Limb (tissue), 2 donors: ENCODE results near the gene TSPEAR.
"Not testable (repeated sequence)": the region's sequence is repeated elsewhere in the genome, so short reads cannot be mapped to it uniquely, and the experiment has no call there.

Source experiments
- DNase-seq, 2 donors: peaks; one replicate each; pipeline ENCODE4 v3.0.0-alpha.2; 2016; ENCODE audit errors: extremely low spot score in 2 of 2

The TSPEAR gene

GRCh38 chr21:44703731-44704635, 7.4 kb downstream of the TSPEAR start:
- no peak for DNase-seq

GRCh38 chr21:44702973-44703730, 8.2 kb downstream of the TSPEAR start:
- no peak for DNase-seq

GRCh38 chr21:44702111-44702972, 9.0 kb downstream of the TSPEAR start:
- DNase-seq, result no peak

GRCh38 chr21:44701541-44701940, 9.8 kb downstream of the TSPEAR start:
- no peak for DNase-seq

GRCh38 chr21:44701023-44701400, 10.4 kb downstream of the TSPEAR start:
- no peak for DNase-seq

- DNase-seq, result no peak
These were observed 11.0 kb downstream of the TSPEAR start for GRCh38 chr21:44700101-44701022.

- no peak for DNase-seq
These were observed 11.8 kb downstream of the TSPEAR start for GRCh38 chr21:44699502-44700001.

GRCh38 chr21:44697811-44698734, 13.3 kb downstream of the TSPEAR start:
- no peak for DNase-seq

GRCh38 chr21:44697172-44697810, 14.1 kb downstream of the TSPEAR start, which contains the start of gene KRTAP10-12:
Gene KRTAP10-12 (plus strand): TSS chr21:44697172. CDS start chr21:44697202, 30 bp downstream.
- DNase-seq, result not testable (repeated sequence)

GRCh38 chr21:44696572-44696971, 14.8 kb downstream of the TSPEAR start:
- DNase-seq, result no peak

- no peak for DNase-seq
These were observed 15.7 kb downstream of the TSPEAR start for GRCh38 chr21:44695641-44696040.

GRCh38 chr21:44695184-44695583, 16.2 kb downstream of the TSPEAR start:
- no peak for DNase-seq

- DNase-seq, result no peak
These were observed 16.6 kb downstream of the TSPEAR start for GRCh38 chr21:44694776-44695175.

- no peak for DNase-seq
These were observed 18.4 kb downstream of the TSPEAR start for GRCh38 chr21:44692798-44693512.

- DNase-seq, result no peak
These were observed 19.7 kb downstream of the TSPEAR start for GRCh38 chr21:44691686-44692085.

- not testable (repeated sequence) for DNase-seq
These were observed 21.6 kb downstream of the TSPEAR start for GRCh38 chr21:44689740-44690139.

- peak in 1 of 2 donors; percentile 5 for DNase-seq
These were observed 23.7 kb downstream of the TSPEAR start for GRCh38 chr21:44687671-44688070.
